ENCODE measurements around the gene MGAT4A.

DNA sequence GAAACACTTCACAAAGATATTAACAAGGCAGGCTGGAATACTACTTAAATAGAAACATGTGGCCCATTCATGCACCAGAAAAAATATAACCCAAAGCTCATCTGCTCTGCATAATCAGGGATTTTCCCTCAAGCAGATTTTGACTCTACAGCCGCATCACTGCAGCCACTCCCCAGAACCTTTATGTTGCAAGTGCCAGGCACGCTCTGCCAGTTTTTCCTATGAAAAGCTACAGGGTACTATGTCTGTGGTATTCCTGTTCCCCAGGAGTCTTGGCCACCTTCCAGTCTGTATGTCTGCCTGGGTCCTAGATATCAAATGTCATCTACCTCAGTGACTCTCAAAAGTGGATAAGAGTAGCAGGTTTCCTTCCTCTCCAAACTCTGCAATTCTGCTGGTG lies 126.4 kb downstream of the MGAT4A start:
- no peak for TF ChIP-seq POLR2AphosphoS5 (IDR thresholded peaks at IDR 0.05; ENCODE audit: insufficient read depth in 1 of 2, low read depth in 1 of 2)
- TF ChIP-seq, protein P1, sequence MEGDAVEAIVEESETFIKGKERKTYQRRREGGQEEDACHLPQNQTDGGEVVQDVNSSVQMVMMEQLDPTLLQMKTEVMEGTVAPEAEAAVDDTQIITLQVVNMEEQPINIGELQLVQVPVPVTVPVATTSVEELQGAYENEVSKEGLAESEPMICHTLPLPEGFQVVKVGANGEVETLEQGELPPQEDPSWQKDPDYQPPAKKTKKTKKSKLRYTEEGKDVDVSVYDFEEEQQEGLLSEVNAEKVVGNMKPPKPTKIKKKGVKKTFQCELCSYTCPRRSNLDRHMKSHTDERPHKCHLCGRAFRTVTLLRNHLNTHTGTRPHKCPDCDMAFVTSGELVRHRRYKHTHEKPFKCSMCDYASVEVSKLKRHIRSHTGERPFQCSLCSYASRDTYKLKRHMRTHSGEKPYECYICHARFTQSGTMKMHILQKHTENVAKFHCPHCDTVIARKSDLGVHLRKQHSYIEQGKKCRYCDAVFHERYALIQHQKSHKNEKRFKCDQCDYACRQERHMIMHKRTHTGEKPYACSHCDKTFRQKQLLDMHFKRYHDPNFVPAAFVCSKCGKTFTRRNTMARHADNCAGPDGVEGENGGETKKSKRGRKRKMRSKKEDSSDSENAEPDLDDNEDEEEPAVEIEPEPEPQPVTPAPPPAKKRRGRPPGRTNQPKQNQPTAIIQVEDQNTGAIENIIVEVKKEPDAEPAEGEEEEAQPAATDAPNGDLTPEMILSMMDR (IDR thresholded peaks at IDR 0.05) = no peak

Measured in vagina (tissue), 2 donors.